H1 (cell line): ENCODE results near the gene SLC16A2. TPM values are rescaled to one million over a fixed set of nuclear protein-coding genes. Genes with fewer than 3 reads are reported as not detected.

Experiments
- CTCF ChIA-PET: fragments of 300-600 bp; sonication (Branson Sonifier 250); formaldehyde crosslinking; loops from one replicate; lab custom pipeline; 2021; ENCODE audit not compliant: partially characterized antibody; lab: Charles Lee
- POLR2A ChIA-PET: fragments of 300-600 bp; sonication (Branson Sonifier 250); formaldehyde crosslinking; loops from one replicate; lab custom pipeline; 2021; ENCODE audit warnings: inconsistent platforms; ENCODE audit not compliant: partially characterized antibody; lab: Charles Lee
- DNase-seq, 2 experiments: peaks; one replicate each; pipeline versions ENCODE4 v3.0.0 to v3.0.0-alpha.2; 2010 to 2022; ENCODE audit warnings: low spot score in 2 of 2, low read depth in 1 of 2, mixed read lengths in 1 of 2
- FAIRE-seq: peaks from 2 replicates; lab custom pipeline; 2011; peaks lifted over from hg19 to GRCh38; lab: Jason Lieb, UNC
- H2AFZ ChIP-seq: 2 replicates; pipeline ENCODE4 v1.8.1; 2012; ENCODE audit warnings: low read length, inconsistent platforms
- H2AK5ac ChIP-seq: 2 replicates; pipeline ENCODE4 v1.6.1; 2013; ENCODE audit warnings: low read depth, low read length
- H2BK120ac ChIP-seq: replicated peaks from 2 replicates; pipeline ENCODE3; 2013; ENCODE audit warnings: low read depth, low read length, inconsistent platforms
- H2BK12ac ChIP-seq: 2 replicates; pipeline ENCODE4 v1.6.1; 2013; ENCODE audit warnings: low read depth, low read length
- H2BK15ac ChIP-seq: 2 replicates; pipeline ENCODE4 v1.6.1; 2013; ENCODE audit warnings: low read length
- H2BK20ac ChIP-seq: 2 replicates; pipeline ENCODE4 v1.6.1; 2013; ENCODE audit warnings: low read length
- H2BK5ac ChIP-seq: 2 replicates; pipeline ENCODE4 v1.6.1; 2013; ENCODE audit warnings: low read depth, low read length
- H3K14ac ChIP-seq: 2 replicates; pipeline ENCODE4 v1.6.1; 2013; ENCODE audit warnings: inconsistent platforms; ENCODE audit not compliant: insufficient read length
- H3K18ac ChIP-seq: 2 replicates; pipeline ENCODE4 v1.6.1; 2013; ENCODE audit warnings: low read length; ENCODE audit errors: extremely low read depth
- H3K23ac ChIP-seq: 2 replicates; pipeline ENCODE4 v1.6.1; 2013; ENCODE audit warnings: inconsistent platforms; ENCODE audit not compliant: insufficient read length
- H3K23me2 ChIP-seq: 2 replicates; pipeline ENCODE4 v1.6.1; 2013; ENCODE audit warnings: low read depth, low read length
- H3K27ac ChIP-seq: 2 replicates; pipeline ENCODE4 v1.6.1; 2011; ENCODE audit warnings: low read depth, low read length, inconsistent platforms
- H3K27me3 ChIP-seq, 4 experiments: replicated peaks in 1 of 4; 1 replicate in 1 of 4; 2 replicates in 3 of 4; pipeline versions ENCODE4 v1.6.1 to v1.8.1; 2011 to 2013; ENCODE audit warnings: low read length in 3 of 4, mild to moderate bottlenecking in 3 of 4, inconsistent platforms in 2 of 4, mixed read lengths in 2 of 4, moderate library complexity in 1 of 4; ENCODE audit not compliant: control insufficient read depth in 3 of 4, insufficient read depth in 3 of 4; ENCODE audit errors: extremely low read depth in 1 of 4
- H3K36me3 ChIP-seq, 4 experiments: 2 replicates each; pipeline versions ENCODE4 v1.6.1 to v1.8.1; 2011 to 2013; ENCODE audit warnings: mild to moderate bottlenecking in 4 of 4, low read length in 3 of 4, moderate library complexity in 2 of 4, control low read depth in 1 of 4, inconsistent platforms in 1 of 4; ENCODE audit not compliant: insufficient read depth in 4 of 4, control insufficient read depth in 2 of 4
- H3K4ac ChIP-seq: replicated peaks from 2 replicates; pipeline ENCODE3; 2013; ENCODE audit warnings: low read length, low read depth, mixed read lengths, inconsistent platforms; ENCODE audit not compliant: insufficient read length
- H3K4me1 ChIP-seq, 4 experiments: replicated peaks in 1 of 4; 1 replicate in 1 of 4; 2 replicates in 3 of 4; pipeline versions ENCODE4 v1.6.1 to v1.8.1; 2011 to 2013; ENCODE audit warnings: low read length in 3 of 4, inconsistent platforms in 2 of 4, mixed read lengths in 1 of 4; ENCODE audit not compliant: insufficient read depth in 4 of 4, control insufficient read depth in 3 of 4
- H3K4me2 ChIP-seq, 2 experiments: 2 replicates each; pipeline versions ENCODE4 v1.6.1 to v1.8.1; 2011 to 2013; ENCODE audit warnings: low read depth in 2 of 2, low read length in 2 of 2, control low read depth in 1 of 2, inconsistent platforms in 1 of 2, mild to moderate bottlenecking in 1 of 2; ENCODE audit not compliant: insufficient read depth in 1 of 2
- H3K4me3 ChIP-seq, 4 experiments: fragments of 200-600, 300-600 bp in 1 of 4; sonication (generic), shearing (Covaris generic), sonication (Bioruptor Twin) in 1 of 4; 2 replicates each; pipeline versions ENCODE4 v1.5.1 to v1.8.1; 2011 to 2016; ENCODE audit warnings: low read length in 4 of 4, low read depth in 3 of 4, control low read depth in 2 of 4, inconsistent platforms in 2 of 4, mild to moderate bottlenecking in 2 of 4, mixed read lengths in 1 of 4, moderate library complexity in 1 of 4; ENCODE audit not compliant: insufficient read depth in 2 of 4; ENCODE audit errors: extremely low read depth in 1 of 4
- H3K56ac ChIP-seq: replicated peaks from 2 replicates; pipeline ENCODE3; 2013; ENCODE audit warnings: low read depth, mild to moderate bottlenecking, mixed read lengths, low read length, inconsistent platforms; ENCODE audit not compliant: insufficient read length
- H3K79me1 ChIP-seq: 2 replicates; pipeline ENCODE4 v1.6.1; 2013; ENCODE audit warnings: low read depth, low read length, control low read depth
- H3K79me2 ChIP-seq, 2 experiments: 2 replicates each; pipeline versions ENCODE4 v1.6.1 to v1.8.1; 2012 to 2013; ENCODE audit warnings: low read length in 2 of 2, mild to moderate bottlenecking in 2 of 2, inconsistent platforms in 1 of 2; ENCODE audit not compliant: insufficient read depth in 2 of 2, control insufficient read depth in 1 of 2
- H3K9ac ChIP-seq, 4 experiments: replicated peaks in 1 of 4; 1 replicate in 1 of 4; 2 replicates in 3 of 4; pipeline versions ENCODE4 v1.6.1 to v1.8.1; 2011 to 2013; ENCODE audit warnings: low read depth in 3 of 4, low read length in 3 of 4, control low read depth in 2 of 4, mild to moderate bottlenecking in 2 of 4, moderate library complexity in 2 of 4, inconsistent platforms in 1 of 4; ENCODE audit errors: extremely low read depth in 1 of 4
- H3K9me3 ChIP-seq, 2 experiments: 2 replicates each; pipeline versions ENCODE4 v1.6.1 to v1.8.1; 2012 to 2013; ENCODE audit warnings: mild to moderate bottlenecking in 2 of 2, moderate library complexity in 2 of 2, control low read depth in 1 of 2, inconsistent platforms in 1 of 2, low read depth in 1 of 2, low read length in 1 of 2, mixed read lengths in 1 of 2; ENCODE audit not compliant: insufficient read depth in 2 of 2
- H4K20me1 ChIP-seq, 2 experiments: replicated peaks in 1 of 2; 2 replicates each; pipeline versions ENCODE3 to v1.8.1; 2011 to 2013; ENCODE audit warnings: inconsistent platforms in 2 of 2, low read length in 2 of 2, mild to moderate bottlenecking in 1 of 2; ENCODE audit not compliant: insufficient read depth in 2 of 2, control insufficient read depth in 1 of 2
- H4K5ac ChIP-seq: 2 replicates; pipeline ENCODE4 v1.6.1; 2013; ENCODE audit warnings: low read length, low read depth, mixed read lengths, inconsistent platforms; ENCODE audit not compliant: insufficient read length
- H4K8ac ChIP-seq: 2 replicates; pipeline ENCODE4 v1.8.0; 2013; ENCODE audit warnings: mild to moderate bottlenecking, moderate library complexity, low read length, inconsistent platforms; ENCODE audit not compliant: insufficient read depth; ENCODE audit errors: extremely low read depth
- H4K91ac ChIP-seq: replicated peaks from 2 replicates; pipeline ENCODE3; 2013; ENCODE audit warnings: low read length, mixed read lengths, inconsistent platforms; ENCODE audit not compliant: insufficient read length
- SP4 ChIP-seq: IDR thresholded peaks from 2 replicates; pipeline ENCODE4 v1.6.1; 2012; ENCODE audit warnings: low read length, inconsistent platforms
- WGBS, 2 experiments: shearing (Covaris generic) in 1 of 2; methylation state at CpG; one replicate each; pipeline versions ENCODE4 v1.1.6 to v1.1.7; 2013 to 2015; ENCODE audit warnings: low lambda C conversion rate in 2 of 2, mixed read lengths in 2 of 2, inconsistent platforms in 1 of 2, low coverage in 1 of 2, missing lambda C conversion rate in 1 of 2; ENCODE audit not compliant: insufficient replicate concordance in 2 of 2, insufficient coverage in 1 of 2, insufficient read length in 1 of 2; ENCODE audit errors: extremely low coverage in 1 of 2, missing lambda C conversion rate in 1 of 2; 5-methylcytosine and 5-hydroxymethylcytosine counted together
- polyA plus RNA-seq, 7 experiments: library from polyadenylated mRNA; depleted of rRNA in 3 of 7; stranded (reverse) in 5 of 7; unstranded in 2 of 7; fragments of >200 nt in 5 of 7; fragments of 200-250 nt in 2 of 7; gene quantifications; 1 replicate in 5 of 7; 2 replicates in 1 of 7; 4 replicates in 1 of 7; pipeline versions ENCODE4 v1.2.1 to v1.2.3, GENCODE V29; 2011 to 2013; ENCODE audit warnings: missing spikeins in 2 of 7, mixed read lengths in 2 of 7
- total RNA-seq: library from RNA; stranded (reverse); fragmentation: NEBNext Ultra II Directional; extraction: Animal tissue kit (Norgen Biotek cat#: 25700); gene quantifications from 2 replicates; pipeline ENCODE4 v1.2.1, GENCODE V29; 2021

SLC16A2 gene
- total and polyA plus RNA-seq, 2 of the 8 experiments (the other 6 are each of a cell fraction or from before 2014, with no cell fraction given), result 24.4 to 32.2 TPM

DNA sequence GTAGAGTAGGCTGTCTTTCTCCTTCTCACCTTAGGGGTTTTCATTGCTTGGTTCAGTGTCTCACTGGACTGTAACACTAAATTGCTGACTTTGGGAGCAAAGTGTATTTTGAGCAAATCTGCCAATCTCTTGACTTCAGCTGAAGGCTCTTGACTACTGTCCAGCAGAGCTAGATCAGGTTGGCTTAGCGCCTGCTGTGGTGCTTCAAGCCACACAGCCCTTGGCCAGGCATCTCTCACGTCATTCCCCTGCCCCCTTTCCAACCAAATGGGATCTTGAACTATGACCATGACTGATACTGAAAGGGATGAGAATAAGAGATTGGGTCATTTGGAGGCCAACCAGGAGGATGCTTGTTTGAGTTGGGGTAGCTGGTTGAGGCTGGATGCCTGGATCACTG, 4.8 kb downstream of the SLC16A2 start:
- no peak for FAIRE-seq
- WGBS, 2 experiments, result 88% methylated on average over 2 of the region's 2 CpGs; no CpG with 5 or more reads in 1 of the 2 experiments
- POLR2A ChIA-PET, result no interaction called here

More for the DNA sequence above, 4.8 kb downstream of the SLC16A2 start:
- CTCF ChIA-PET, result interaction anchor here (1.8 kb wide), 1 partner anchor 11 kb away, joined by 6 read pairs; no protein-coding TSS in a partner anchor
- H3K23me2 ChIP-seq, result peaks cover 6% of the 10 kb centered on the region; the same call in 1 of the 2 replicates
- H2BK20ac ChIP-seq, result no peak overlapping the region
- no peak overlapping the region for H4K91ac ChIP-seq
- H3K4me3 ChIP-seq, result no peak overlapping the region
- no peak overlapping the region for H4K5ac ChIP-seq
- H3K79me2 ChIP-seq, result no peaks in the 10 kb centered on the region
- TF ChIP-seq SP4, result no peak
- no peak overlapping the region for H3K4me2 ChIP-seq
- H3K27ac ChIP-seq, result no peak overlapping the region
- H3K79me1 ChIP-seq, result no peaks in the 10 kb centered on the region
- no peak overlapping the region for H3K4ac ChIP-seq
- peaks cover 0 to 6% (median 3%) of the 10 kb centered on the region in 4 experiments; a peak in 4 of 7 replicates for H3K4me1 ChIP-seq
- H2BK5ac ChIP-seq, result no peak overlapping the region
- H4K20me1 ChIP-seq, result no peaks in the 10 kb centered on the region
- H3K18ac ChIP-seq, result no peak overlapping the region
- no peak overlapping the region for H2BK12ac ChIP-seq
- H3K9me3 ChIP-seq, result no peaks in the 10 kb centered on the region
- H2BK120ac ChIP-seq, result no peak overlapping the region
- no peak overlapping the region for H2BK15ac ChIP-seq
- no peak overlapping the region for H3K23ac ChIP-seq
- no peak overlapping the region for H2AK5ac ChIP-seq
- H2AFZ ChIP-seq, result no peak overlapping the region
- H3K9ac ChIP-seq, result no peak overlapping the region
- no peak overlapping the region for H3K14ac ChIP-seq
- no peaks in the 10 kb centered on the region for H3K27me3 ChIP-seq
- H3K56ac ChIP-seq, result no peak overlapping the region
- no peaks in the 10 kb centered on the region for H3K36me3 ChIP-seq
- no peak for DNase-seq
- H4K8ac ChIP-seq, result no peak overlapping the region
